ENCODE measurements around the gene TAF11.
"Not testable (repeated sequence)": the region's sequence is repeated elsewhere in the genome, so short reads cannot be mapped to it uniquely, and the experiment has no call there.

TAF11 gene

GRCh38 chr6:34887753-34888513, at the start of gene TAF11:
TAF11 (minus strand) TSS chr6:34888042; CDS start chr6:34887957, 85 bp downstream.
- no peak for TF ChIP-seq CTCF (conservative IDR thresholded peaks at IDR 0.05; ENCODE audit: low read depth, low read length)
- peak; percentile 95 for DNase-seq (ENCODE audit: low read depth)
- H3K4me3 ChIP-seq (ENCODE audit: low read depth, low read length): peak within 1 kb of the TSS; percentile 91

GRCh38 chr6:34934516-34934915, 46.7 kb upstream of the TAF11 start:
- no peak for TF ChIP-seq CTCF (conservative IDR thresholded peaks at IDR 0.05; ENCODE audit: low read depth, low read length)

GRCh38 chr6:34932202-34932601, 44.4 kb upstream of the TAF11 start:
- not testable (repeated sequence) for DNase-seq (ENCODE audit: low read depth); H3K4me3 ChIP-seq (ENCODE audit: low read depth, low read length)

More at GRCh38 chr6:34934516-34934915, 46.7 kb upstream of the TAF11 start:
- peak; percentile 90 for DNase-seq (ENCODE audit: low read depth)
- H3K4me3 ChIP-seq (ENCODE audit: low read depth, low read length): no peak overlapping the region

DNA sequence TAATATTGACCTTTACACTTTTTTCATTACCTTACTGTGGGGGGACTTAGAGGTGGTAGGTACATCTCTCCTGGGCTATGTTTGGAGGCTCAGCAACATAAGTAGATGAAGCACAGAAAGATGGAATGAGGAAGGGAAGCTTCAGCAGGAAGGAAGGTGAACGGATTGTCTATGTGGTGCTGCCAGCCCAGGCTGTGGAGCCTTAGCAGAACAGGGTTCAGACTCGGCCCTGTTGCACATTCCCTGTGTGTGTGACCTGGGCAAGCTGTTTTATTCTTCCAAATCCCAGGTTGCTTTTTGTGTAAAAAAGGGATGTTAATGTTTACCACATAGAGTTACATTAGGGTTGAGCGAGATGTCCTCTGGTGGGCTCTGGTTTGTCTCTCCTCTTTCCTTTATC, 42.4 kb upstream of the TAF11 start:
- no peak for TF ChIP-seq CTCF (conservative IDR thresholded peaks at IDR 0.05; ENCODE audit: low read depth, low read length)
- DNase-seq (ENCODE audit: low read depth): no peak
- H3K4me3 ChIP-seq (ENCODE audit: low read depth, low read length): no peak overlapping the region

DNA sequence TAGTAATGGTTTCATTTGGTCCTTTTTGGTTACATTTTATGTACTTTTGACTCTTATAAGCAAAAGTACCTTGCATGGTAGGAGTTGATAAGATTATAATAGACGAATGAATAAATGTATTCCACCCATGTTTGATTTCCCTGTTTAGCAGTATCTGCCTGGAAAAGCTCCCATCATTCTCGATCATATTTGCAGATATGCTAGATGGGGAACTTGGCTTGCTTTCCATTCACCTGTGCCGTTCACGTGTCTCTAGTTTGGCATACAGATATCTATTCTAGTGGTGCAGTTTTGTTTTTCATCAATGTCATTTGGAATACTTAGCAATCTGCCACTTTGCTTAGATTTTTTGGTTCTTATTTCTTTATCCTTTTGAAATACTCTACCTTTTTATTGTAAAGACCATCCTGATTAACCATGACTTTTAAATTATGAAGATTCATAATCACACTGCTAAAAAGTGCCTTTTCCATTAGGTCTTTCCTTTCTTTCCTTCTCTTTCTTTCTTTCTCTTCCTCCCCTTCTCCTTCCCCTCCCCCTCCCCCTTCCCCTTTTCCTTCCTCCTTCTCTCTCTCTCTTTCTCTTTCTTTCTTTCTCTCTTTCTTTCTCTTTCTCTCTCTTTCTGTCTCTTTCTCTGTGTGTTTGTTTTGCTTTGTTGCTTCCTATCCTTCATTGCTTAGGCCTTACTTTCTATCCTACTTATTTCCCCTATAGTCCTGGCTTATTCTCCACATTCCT, 41.6 kb upstream of the TAF11 start:
- no peak for DNase-seq (ENCODE audit: low read depth)
- H3K4me3 ChIP-seq (ENCODE audit: low read depth, low read length): no peak overlapping the region
- TF ChIP-seq CTCF (conservative IDR thresholded peaks at IDR 0.05; ENCODE audit: low read depth, low read length): no peak

DNA sequence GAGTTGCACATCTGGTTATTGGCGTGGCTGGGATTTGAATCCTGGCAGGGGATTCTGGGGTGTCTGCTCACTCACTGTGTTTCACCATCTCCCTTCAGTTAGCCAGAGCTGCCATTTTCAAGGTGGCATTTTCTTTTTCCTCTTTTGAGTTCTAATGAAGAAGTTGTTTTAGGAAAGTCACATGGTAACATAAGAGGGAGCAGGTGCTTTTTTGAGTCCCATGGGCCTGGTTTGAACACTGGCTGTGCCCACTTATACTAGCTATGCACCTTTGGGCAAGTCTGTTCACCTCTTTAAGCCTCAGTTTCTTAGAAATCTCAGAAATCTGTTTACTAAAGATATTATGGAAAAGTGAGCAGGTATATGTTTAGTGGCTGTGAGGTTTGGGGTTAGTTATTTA, 40.9 kb upstream of the TAF11 start:
- no peak overlapping the region for H3K4me3 ChIP-seq (ENCODE audit: low read depth, low read length)
- no peak for TF ChIP-seq CTCF (conservative IDR thresholded peaks at IDR 0.05; ENCODE audit: low read depth, low read length)
- DNase-seq (ENCODE audit: low read depth): no peak

DNA sequence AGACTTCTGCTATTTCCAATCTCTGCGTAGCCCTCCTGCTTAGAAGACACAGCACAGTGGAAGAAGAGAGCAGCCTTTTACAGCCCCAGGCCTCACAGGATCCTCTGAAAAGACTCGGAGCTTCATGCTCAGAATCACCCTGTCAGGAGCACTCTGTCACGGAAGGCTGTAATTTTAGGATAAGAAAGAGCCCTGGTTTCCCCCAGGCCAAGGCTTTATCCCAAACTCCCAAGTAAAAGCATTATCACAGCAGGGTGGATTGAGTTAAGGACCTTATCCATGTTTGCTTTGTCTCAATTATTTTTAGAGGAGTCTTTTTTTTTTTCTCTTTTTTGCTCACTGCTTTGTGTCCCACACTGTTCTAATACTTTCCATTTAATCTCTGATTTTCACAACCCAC, 40.4 kb upstream of the TAF11 start:
- no peak overlapping the region for H3K4me3 ChIP-seq (ENCODE audit: low read depth, low read length)
- no peak for DNase-seq (ENCODE audit: low read depth)
- TF ChIP-seq CTCF (conservative IDR thresholded peaks at IDR 0.05; ENCODE audit: low read depth, low read length): no peak
